Motor neuron (in vitro differentiated cells): ENCODE results near the gene GPR31. TPM values are rescaled to one million over a fixed set of nuclear protein-coding genes. Genes with fewer than 3 reads are reported as not detected.
"Not testable (repeated sequence)": the region's sequence is repeated elsewhere in the genome, so short reads cannot be mapped to it uniquely, and the experiment has no call there.

Source experiments
- ATAC-seq, 8 experiments: fragments of 200-7000 bp; cut with Tn5 transposase; replicated peaks in 6 of 8; 2 replicates each; pipeline ENCODE4 v1.8.0; 2021; ENCODE audit warnings: mild to moderate bottlenecking in 8 of 8, moderate library complexity in 8 of 8
- H3K27ac ChIP-seq, 2 donors: fragments of 250-450 bp; sonication (Bioruptor Pico); 2 replicates each; pipeline ENCODE4 v1.9.0; 2021; ENCODE audit warnings: antibody characterized with exemption in 2 of 2, mild to moderate bottlenecking in 2 of 2, moderate library complexity in 1 of 2
- H3K4me1 ChIP-seq, 2 donors: fragments of 250-450 bp; sonication (Bioruptor Pico); replicated peaks in 1 of 2; 2 replicates each; pipeline ENCODE4 v1.6.1; 2021; ENCODE audit warnings: antibody characterized with exemption in 2 of 2, mild to moderate bottlenecking in 2 of 2, moderate library complexity in 1 of 2
- H3K4me3 ChIP-seq, 5 donors: fragments of 250-450 bp; sonication (Bioruptor Pico); 2 replicates each; pipeline ENCODE4 v1.9.0; 2021; ENCODE audit warnings: antibody characterized with exemption in 5 of 5, mild to moderate bottlenecking in 5 of 5, moderate library complexity in 4 of 5
- WGBS, 10 experiments: fragments of 450-650 bp; shearing (Covaris generic); methylation state at CpG; one replicate each; pipeline ENCODE4 v1.0.0; 2022; 5-methylcytosine and 5-hydroxymethylcytosine counted together
- in situ Hi-C, 9 experiments: fragments of 400-800 bp; cut with MboI; loops; one replicate each; pipeline ENCODE4 v1.15.0; 2021; ENCODE audit warnings: low sequenced_read_pairs in 9 of 9, low pct_unique_long_range_greater_than_20kb in 2 of 9; ENCODE audit not compliant: unreplicated experiment in 9 of 9
- total RNA-seq, 8 experiments: library from RNA; unstranded; fragments of 300-600 nt; gene quantifications; 2 replicates each; pipeline versions ENCODE4 v1.2.3 to v1.2.4, GENCODE V29; 2022

Gene GPR31, protein sequence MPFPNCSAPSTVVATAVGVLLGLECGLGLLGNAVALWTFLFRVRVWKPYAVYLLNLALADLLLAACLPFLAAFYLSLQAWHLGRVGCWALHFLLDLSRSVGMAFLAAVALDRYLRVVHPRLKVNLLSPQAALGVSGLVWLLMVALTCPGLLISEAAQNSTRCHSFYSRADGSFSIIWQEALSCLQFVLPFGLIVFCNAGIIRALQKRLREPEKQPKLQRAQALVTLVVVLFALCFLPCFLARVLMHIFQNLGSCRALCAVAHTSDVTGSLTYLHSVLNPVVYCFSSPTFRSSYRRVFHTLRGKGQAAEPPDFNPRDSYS
- under 1 TPM in 3 of 8 experiments, not detected in 5; 0.18 to 0.28 (median 0.25) TPM for total RNA-seq

DNA sequence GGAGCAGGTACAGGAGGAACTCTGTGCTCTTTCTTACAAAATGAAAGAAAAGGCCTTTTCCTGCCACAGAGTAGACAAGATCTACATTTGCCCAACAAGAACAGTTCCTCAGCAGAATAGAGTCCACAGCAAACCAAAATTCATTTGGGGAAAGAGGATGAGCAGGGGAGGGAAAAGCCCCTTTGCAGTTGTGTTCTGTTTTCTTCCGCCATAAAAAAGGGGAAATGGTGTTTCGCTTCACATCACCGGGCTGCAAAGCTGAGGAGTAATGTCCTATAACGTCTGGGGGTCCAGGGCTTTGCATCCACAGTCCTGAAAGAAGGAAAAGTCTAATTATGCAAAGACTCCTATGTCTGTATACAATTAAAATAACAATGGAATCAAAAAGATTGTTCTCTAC lies at the start of gene GPR31:
TSS of gene GPR31 (minus strand) at position 118 of the 400 bp plus-strand sequence. CDS start 149 bp downstream, outside the sequence.
- ATAC-seq, result no peak
- WGBS, 10 experiments, result 29 to 90% (median 73%) methylated on average over 1 to 4 of the region's 4 CpGs; no CpG with 5 or more reads in 4 of the 10 experiments
- H3K4me1 ChIP-seq, result peaks cover under 1 to 2% of the 10 kb centered on the region in 2 donors
- no peak within 1 kb of the TSS for H3K27ac ChIP-seq
- no peak within 1 kb of the TSS for H3K4me3 ChIP-seq
- in situ Hi-C loops, result no loop called here

DNA sequence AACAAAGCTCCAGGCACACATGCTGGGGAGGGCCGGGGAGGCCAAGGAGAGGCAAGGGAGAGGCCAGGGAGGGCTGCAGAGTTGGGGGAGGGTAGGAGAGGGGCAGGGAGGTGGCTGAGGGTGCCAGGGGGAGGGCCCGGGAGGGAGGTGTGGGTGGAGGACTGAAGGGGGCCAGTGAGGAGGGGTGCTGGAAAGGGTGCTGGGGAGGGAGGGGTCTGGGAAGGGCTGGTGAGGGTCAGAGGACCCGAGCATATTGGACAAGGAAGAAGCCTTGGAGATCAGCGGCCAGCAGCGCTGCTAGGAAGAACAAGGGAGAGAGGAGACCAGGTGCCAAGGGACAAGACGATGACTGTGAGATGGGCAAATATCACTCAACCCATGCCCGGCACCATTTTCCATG lies 49.7 kb upstream of the GPR31 start:
- H3K4me3 ChIP-seq, result no peak overlapping the region
- in situ Hi-C loops, result loop anchor here in 2 of 9 experiments (25.0 kb wide), 1 partner anchor 155 kb away; no protein-coding TSS in a partner anchor
- 96% methylated on average over 3 of the region's 7 CpGs; no CpG with 5 or more reads in 9 of the 10 experiments for WGBS, 10 experiments

DNA sequence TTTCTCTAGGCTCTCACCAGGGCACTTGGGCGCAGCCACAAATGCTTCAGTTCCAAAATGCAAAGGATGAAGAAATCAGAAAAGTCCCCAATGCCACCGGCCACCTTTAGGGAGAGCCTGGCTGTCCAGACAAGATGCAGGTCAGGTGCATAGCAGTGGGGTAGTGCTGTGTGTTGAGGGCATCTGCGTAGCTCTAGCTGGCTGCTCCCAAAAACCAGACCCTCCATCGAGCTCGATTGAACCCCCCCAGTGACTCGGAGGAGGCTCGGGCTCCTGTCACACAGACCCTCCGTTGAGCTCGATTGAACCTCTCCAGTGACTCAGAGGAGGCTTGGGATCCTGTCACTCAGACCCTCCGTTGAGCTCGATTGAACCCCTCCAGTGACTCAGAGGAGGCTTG lies 47.5 kb upstream of the GPR31 start:
- not testable (repeated sequence) for H3K27ac ChIP-seq, H3K4me3 ChIP-seq, H3K4me1 ChIP-seq
- WGBS, 10 experiments, result 80% methylated on average over 3 of the region's 11 CpGs; no CpG with 5 or more reads in 9 of the 10 experiments
- ATAC-seq, result peak in 1 of 8 experiments; percentile 29
- in situ Hi-C loops, result loop anchor here in 2 of 9 experiments (25.0 kb wide), 1 partner anchor 157 kb away; no protein-coding TSS in a partner anchor

More for the DNA sequence above, 49.7 kb upstream of the GPR31 start:
- H3K4me1 ChIP-seq, result peaks cover 4 to 12% of the 10 kb centered on the region in 2 donors
- no peak for ATAC-seq
- no peak overlapping the region for H3K27ac ChIP-seq

DNA sequence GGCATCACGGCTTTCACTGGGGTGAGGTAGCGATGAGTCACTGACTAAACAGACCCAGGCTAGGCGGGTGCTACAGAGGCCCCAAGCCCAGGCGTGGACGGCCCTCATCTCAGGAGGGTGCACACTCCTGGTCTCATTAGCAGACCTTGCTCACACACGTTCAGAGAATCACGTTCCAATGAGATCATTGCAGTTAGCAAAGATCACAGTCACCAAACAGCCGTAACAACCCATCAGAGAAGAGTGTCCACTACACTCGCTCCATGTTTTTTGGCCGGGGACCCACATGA lies 46.2 kb upstream of the GPR31 start:
- WGBS, 10 experiments, result no CpG with 5 or more reads among the region's 10 CpGs
- H3K4me3 ChIP-seq, H3K4me1 ChIP-seq, H3K27ac ChIP-seq: not testable (repeated sequence)
- in situ Hi-C loops, result loop anchor here in 2 of 9 experiments (25.0 kb wide), 1 partner anchor 158 kb away; no protein-coding TSS in a partner anchor
- ATAC-seq, result peak in 7 of 8 experiments; percentile 49 to 95 (median 80)

DNA sequence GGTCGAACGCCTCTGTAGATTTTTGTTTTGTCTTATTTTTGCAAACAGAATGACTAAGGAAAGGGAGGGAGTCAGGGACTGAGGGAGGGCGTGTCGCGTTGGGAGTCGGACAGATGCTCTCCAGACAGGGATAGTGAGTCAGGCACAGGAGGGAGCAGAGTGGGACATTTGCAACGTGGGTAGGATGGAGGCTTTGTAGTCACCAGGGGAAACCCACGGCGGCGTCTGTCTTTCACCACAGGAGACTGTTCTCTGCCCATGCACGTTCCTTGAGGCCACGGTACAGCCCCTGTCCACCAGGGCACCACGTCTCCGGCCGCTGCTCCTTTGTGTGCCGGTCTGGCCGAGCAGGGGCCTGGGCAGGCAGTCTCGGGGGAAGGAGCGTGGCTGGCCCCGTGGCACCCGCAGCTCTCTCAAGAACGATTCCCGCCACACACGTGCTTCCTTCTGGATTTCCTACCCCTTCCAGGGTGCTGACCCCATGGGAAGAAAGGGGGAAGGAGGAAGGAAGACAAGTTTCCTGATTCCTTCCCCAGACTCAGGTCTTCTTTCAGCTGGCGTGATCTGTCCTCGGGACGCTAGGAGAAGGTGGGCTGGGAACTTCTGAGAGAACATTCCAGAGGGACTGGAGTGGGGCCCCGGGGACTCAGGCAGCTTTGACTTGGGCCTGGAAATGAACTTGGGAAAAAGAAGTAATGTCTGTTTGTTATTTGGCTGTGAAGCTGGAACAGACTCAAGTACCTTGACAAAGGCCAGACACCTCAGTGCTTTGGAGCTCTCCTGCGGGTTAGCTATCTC lies 45.7 kb upstream of the GPR31 start:
- WGBS, 10 experiments, result 76 to 100% (median 93%) methylated on average over 3 to 11 of the region's 29 CpGs; no CpG with 5 or more reads in 7 of the 10 experiments
- in situ Hi-C loops, result loop anchor here in 2 of 9 experiments (25.0 kb wide), 1 partner anchor 159 kb away; no protein-coding TSS in a partner anchor
- not testable (repeated sequence) for H3K4me3 ChIP-seq, H3K4me1 ChIP-seq, H3K27ac ChIP-seq
- peak in 5 of 8 experiments; percentile 32 to 94 (median 67) for ATAC-seq

DNA sequence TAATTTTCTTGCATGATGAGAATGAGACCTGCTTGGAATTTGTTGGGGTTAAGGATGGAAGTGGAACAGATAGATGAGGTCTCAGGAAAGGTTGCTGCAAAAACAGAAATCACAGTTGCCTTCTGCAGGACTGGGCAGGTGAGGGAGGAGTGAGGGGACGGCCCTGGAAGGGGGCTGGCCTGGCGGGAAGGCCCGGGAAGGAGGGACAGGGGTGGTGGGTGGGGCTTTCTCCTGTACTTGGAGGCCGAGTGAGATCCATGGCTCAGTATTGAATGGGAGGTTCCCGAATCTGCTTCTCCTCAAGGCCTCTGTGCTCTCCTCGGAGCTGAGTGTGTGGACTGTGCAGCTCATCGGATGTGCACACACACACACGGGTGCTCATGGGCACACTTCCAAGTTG lies 44.8 kb upstream of the GPR31 start:
- not testable (repeated sequence) for H3K27ac ChIP-seq, H3K4me3 ChIP-seq, H3K4me1 ChIP-seq
- in situ Hi-C loops, result loop anchor here in 2 of 9 experiments (25.0 kb wide), 1 partner anchor 160 kb away; no protein-coding TSS in a partner anchor
- no CpG with 5 or more reads among the region's 8 CpGs for WGBS, 10 experiments
- peak in 3 of 8 experiments; percentile 4 to 13 (median 13) for ATAC-seq

DNA sequence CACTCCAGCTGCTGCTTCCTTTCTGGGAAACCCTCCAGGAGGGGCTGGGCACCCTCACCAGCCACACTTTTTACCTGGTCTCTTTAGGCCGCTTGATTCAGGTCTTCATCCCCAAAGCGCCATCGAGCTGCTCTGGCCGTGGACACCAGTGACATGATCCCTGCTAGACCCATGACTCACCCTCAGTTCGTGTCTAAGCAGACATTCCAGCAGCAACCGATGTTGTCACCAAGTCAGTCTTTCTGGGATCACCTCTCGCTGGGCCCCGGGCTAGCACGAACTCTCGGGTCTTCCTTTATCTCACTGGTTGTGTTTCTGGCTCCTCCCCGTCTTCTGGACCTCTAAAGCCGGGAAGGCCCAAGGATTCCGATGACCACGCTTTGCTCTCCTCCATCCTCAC lies 43.0 kb upstream of the GPR31 start:
- WGBS, 10 experiments, result 25 to 100% (median 88%) methylated on average over 2 to 9 of the region's 14 CpGs; no CpG with 5 or more reads in 3 of the 10 experiments
- peaks cover 1 to 4% of the 10 kb centered on the region in 2 donors for H3K4me1 ChIP-seq
- no peak overlapping the region for H3K27ac ChIP-seq
- no peak overlapping the region for H3K4me3 ChIP-seq
- peak in 2 of 8 experiments; percentile 23 to 30 for ATAC-seq
- in situ Hi-C loops, result loop anchor here in 2 of 9 experiments (25.0 kb wide), 1 partner anchor 161 kb away; no protein-coding TSS in a partner anchor

DNA sequence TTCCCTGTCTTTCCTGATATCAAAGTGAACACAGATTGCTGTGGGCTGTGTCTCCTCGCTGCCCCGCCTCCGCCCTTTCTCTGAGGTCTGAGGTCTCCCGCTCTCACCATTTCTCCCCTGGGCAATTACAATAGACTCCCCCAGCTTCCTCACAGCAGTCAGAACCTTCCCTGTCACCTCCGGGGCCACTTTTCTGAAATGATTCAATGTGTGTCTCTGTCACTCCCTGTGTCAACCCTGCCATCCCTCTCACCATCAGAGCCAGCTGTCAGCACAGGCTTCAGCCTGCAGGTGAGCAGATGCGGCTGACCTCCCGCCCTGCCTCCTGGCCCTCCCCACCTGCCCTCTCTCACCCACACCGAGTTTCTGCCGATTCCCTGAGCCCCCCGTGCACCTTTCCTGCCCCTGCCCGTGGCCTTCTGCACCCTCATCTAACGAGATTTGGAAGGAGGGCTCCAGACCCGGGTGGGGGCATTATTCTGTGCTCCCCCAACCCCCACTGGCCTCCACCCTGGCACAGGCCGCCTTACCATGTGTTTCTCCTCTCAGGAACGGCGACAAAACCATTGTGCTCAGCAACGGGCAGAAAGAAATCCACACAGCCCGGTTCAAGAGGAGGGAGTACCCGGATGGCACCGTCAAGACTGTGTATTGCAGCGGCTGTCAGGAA lies 38.3 kb upstream of the GPR31 start:
- H3K27ac ChIP-seq, in situ Hi-C loops, H3K4me3 ChIP-seq: not testable (repeated sequence)
- WGBS, 10 experiments, result no CpG with 5 or more reads among the region's 21 CpGs
- peak in 5 of 8 experiments; percentile 14 to 59 (median 48) for ATAC-seq
- H3K4me1 ChIP-seq, result peaks cover 4 to 21% of the 10 kb centered on the region in 2 donors

DNA sequence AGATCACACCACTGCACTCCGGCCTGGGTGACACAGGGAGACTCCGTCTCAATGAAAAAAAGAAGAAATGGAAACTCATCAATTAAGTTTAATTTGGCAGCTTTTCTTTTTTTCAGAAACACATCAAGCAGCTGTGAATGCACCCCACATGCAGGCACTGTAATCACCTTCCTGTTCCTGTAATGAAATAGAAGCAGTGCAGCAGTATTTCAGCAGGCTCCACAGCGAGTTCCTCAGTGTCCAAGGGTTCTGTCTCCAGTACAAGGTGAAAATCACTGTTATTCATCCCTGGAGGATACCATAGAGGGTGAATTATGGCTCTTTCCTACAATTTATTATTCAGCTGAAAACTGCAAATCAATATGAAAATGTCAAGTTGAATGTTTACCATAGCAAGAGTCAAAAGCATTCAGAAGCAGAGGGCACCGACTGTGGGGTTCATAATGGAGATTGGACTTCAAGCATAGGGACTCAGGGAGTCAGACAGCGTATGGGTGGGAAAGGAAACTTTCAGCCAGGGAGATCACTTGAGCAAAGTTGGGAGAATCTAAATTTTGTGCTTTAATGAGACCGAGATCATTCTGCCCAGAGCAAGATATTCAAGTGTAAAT lies 35.8 kb upstream of the GPR31 start:
- Histone ChIP-seq H3K4me1 (peaks cover 4 to 21% of the 10 kb centered on the region in 2 donors), H3K27ac (peak overlapping the region; percentile 71 to 84)
- H3K4me3 ChIP-seq, in situ Hi-C loops: not testable (repeated sequence)
- ATAC-seq, result peak in 5 of 8 experiments; percentile 92 to 95 (median 94)
- 20 to 100% (median 46%) methylated on average over 1 to 2 of the region's 6 CpGs; no CpG with 5 or more reads in 6 of the 10 experiments for WGBS, 10 experiments

DNA sequence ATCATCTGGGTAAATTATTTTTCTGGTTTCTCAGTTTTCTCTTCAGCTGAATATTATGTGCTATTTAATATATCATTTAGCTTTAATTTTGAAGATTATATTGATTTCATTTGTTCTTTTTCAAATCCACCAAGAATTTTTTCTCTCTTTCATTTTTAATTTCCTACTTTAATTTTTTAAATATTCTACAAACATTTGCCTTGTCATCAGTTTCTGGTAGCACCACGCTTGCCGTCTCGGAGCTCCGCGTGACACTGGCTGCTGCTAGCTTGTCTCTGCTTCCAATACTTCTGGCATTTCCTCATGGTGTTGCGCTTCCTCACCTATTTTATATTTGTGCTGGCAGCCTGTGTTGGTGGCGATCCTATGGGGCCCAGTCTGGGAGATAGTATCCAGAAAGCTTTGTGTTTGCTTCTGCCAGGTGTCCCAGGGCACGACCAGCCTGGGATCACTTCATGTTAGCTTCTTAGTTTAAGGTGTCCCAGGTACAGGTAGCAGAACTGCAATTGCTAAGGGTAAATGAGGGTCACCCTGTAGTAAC lies 33.3 kb upstream of the GPR31 start:
- in situ Hi-C loops, H3K4me3 ChIP-seq, H3K27ac ChIP-seq, ATAC-seq: not testable (repeated sequence)
- WGBS, 10 experiments, result 51 to 99% (median 86%) methylated on average over 3 to 8 of the region's 8 CpGs; no CpG with 5 or more reads in 2 of the 10 experiments
- H3K4me1 ChIP-seq, result peaks cover 4 to 18% of the 10 kb centered on the region in 2 donors

DNA sequence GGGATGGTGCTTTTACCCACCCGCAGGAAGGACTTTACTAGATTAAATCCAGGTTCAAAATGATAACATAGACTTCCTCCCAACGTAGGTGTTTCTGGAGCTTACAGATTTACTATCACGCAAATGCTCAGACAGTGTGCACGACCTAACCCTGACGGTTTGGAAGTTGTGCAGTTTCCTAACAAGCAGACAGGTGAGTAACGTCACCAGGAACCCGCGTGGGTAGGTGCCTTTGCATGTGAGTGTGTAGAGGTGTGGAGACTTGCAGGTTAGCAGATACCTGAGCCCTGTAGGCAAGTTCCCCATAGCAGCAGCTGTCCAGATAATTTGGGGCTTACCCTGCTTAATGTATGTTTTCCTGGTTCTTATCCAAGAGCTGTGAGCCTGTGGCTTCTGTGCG lies 29.5 kb upstream of the GPR31 start:
- in situ Hi-C loops, H3K4me1 ChIP-seq, H3K27ac ChIP-seq, H3K4me3 ChIP-seq, ATAC-seq: not testable (repeated sequence)
- 100% methylated on average over 1 of the region's 9 CpGs; no CpG with 5 or more reads in 9 of the 10 experiments for WGBS, 10 experiments

DNA sequence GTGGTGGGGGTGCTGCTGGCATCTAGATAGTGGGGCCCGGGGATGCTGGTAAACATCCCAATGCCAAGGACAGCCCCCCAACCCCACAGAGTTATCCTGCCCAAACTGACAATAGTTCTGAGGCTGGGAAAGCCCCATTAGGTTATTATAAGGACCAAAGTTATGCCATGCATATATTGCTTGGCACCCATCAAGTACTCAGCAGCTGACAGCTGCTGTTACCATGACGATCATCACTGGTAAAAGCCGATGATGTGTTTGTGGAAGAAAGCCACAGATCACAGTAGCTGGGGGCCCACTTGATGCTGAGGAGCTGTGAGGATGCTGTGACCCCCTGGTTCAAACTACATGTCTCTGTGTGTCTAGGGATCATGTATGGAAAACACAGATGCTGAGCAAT lies 27.3 kb upstream of the GPR31 start:
- H3K4me3 ChIP-seq, H3K27ac ChIP-seq, H3K4me1 ChIP-seq, in situ Hi-C loops: not testable (repeated sequence)
- WGBS, 10 experiments, result no CpG with 5 or more reads among the region's 3 CpGs
- ATAC-seq, result peak in 1 of 8 experiments; percentile 31
